Right renal pelvis (tissue), 4 donors: ENCODE data around the gene SFT2D2. TPM values are rescaled to one million over a fixed set of nuclear protein-coding genes. Genes with fewer than 3 reads are reported as not detected.

ENCODE experiments used
- DNase-seq, 4 donors: peaks; one replicate each; pipeline ENCODE4 v3.0.0-alpha.2; 2013; ENCODE audit warnings: low read depth in 4 of 4, low spot score in 3 of 4, missing footprints in 1 of 4
- polyA plus RNA-seq, 4 donors: library from polyadenylated mRNA; unstranded; fragments of 120-200 nt; gene quantifications; one replicate each; pipeline ENCODE4 v1.2.1, GENCODE V29; 2013; ENCODE audit not compliant: insufficient read length in 4 of 4

Gene SFT2D2
- polyA plus RNA-seq, 4 donors: 14.2 to 19.9 (median 17.4) TPM

DNA sequence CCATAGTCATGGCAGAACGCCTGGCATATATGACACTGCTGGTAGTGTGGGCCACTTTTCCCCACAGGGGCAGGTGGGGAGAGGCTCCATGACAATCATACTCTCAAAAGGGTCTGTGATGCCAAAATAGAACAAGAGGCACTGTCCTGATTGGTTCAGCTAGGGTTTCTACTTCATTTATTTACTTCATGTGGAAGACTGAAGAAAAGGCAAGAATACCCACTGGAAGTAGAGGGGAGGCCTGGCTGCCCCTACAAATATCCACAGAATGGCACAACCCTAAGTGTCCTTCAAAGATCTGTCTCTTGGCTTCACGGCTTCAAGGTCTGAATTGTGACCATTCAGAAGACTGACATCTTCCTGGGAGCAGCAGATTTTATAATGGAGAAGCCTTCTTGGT, 4.5 kb upstream of the SFT2D2 start:
- no peak for DNase-seq

DNA sequence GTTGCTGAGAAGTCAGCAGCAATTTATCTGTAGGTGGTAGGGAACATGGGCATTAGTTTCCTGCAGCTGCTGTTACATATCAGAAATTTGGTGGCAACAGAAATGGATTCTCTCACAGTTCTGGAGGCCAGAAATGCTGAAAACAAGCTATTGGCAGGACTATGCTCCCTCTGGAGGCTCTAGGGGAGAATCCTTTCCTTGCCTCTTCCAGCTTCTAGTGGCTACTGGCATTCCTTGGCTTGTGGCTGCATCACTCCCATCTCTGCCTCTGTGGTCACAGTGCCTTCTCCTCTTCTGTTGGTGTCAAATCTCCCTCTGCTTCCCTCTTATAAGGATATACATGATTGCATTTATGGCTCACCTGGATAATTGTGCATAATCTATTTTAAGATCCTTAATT, 2.5 kb upstream of the SFT2D2 start:
- no peak for DNase-seq

DNA sequence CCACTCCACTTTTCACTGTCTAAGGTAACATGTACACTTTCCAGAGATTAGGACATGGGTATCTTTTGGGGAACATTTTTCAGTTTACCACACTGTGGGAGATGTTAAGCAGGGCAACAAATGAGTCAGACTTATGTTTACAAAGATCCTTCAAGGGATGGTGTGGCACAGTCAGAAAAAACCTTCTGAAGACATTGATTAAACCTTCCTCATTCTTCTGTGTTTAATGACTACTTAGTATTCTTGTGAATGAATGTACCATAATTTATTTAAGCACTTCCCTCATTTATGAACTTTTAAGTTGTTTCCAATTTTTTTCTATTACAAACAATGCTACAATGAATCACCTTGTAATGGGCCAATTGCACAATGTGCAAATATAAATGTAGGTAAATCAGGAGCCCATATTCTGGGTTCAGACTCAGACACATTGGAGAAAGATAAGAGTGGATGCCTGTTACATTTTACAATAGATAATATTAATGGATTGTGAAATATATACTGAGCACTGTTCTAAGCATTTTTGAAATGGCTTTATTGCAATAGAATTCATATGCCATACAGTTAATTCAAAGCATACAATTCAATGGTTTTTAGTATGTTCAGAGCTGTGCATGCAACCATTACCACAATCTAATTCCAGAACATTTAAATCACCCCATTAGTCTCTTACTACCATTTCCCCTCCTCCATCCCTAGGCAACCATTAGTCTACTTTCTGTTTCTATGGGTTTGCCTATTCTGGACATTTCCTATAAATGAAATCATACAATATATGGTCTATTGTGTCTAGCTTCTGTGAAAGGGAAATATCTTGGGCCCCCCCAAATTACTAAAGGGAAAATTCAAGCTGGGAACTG, 1.9 kb upstream of the SFT2D2 start:
- DNase-seq: no peak

- DNase-seq: no peak
Observed at GRCh38 chr1:168224991-168225390, 813 bp upstream of the SFT2D2 start.

DNA sequence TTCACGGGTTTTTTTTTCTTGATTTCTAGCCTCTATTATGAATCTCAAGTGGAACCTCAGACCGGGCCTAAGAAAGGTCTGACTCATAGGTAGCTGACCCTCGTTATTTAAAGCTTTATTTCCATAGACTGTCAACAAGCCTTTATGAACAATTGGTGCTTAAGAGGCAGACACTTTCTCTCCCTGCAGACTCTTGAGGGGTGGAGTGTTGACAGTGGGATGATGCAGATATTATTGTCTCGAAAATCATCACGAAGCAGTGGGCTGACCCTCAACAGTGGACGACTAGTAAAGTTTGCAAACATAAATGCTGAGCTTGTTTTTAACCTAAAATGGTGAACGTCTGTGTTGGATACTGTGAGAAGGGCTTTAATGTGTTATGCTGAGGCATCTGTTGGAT, 1.8 kb downstream of the SFT2D2 start:
- DNase-seq: no peak

- no peak for DNase-seq
Observed at GRCh38 chr1:168229893-168230292, 4.1 kb downstream of the SFT2D2 start.

DNA sequence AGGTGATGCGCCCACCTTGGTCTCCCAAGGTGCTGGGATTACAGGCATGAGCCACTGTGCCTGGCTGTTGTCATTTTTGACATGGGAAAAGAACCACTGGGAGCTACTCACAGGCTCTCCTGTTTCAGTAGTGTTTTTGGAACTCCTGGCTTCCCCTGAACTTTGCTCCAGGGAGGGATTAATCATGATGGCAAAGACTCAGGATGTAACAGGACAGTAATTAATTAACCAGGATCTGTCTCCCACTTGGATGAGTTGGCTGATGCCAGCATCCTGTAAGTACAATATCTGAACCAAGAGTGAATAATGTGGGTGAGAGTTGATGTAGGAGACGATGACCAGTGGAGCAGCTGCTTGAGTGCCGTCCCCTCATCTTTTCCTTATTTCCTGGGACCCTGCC, 4.9 kb downstream of the SFT2D2 start:
- no peak for DNase-seq

GRCh38 chr1:168234846-168235547, 9.2 kb downstream of the SFT2D2 start:
- no peak for DNase-seq

DNA sequence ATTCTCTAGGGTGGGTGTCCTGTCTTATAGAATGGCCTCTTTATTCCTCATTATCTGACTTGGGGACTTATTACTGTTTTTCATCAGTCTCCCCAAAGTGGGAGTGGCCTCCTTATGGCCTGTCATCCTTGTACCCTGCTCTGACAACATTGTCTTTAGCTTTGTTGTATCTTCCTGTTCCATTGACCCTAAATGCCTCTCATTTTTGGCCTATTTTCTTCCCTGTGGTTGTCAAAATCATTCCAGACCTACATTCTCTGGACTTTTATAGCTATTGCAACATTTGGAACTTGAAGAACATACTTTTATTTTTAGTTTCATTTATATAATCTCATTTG, 9.7 kb downstream of the SFT2D2 start:
- no peak for DNase-seq

- DNase-seq: no peak
Observed at GRCh38 chr1:168235937-168236336, 10.1 kb downstream of the SFT2D2 start.

DNA sequence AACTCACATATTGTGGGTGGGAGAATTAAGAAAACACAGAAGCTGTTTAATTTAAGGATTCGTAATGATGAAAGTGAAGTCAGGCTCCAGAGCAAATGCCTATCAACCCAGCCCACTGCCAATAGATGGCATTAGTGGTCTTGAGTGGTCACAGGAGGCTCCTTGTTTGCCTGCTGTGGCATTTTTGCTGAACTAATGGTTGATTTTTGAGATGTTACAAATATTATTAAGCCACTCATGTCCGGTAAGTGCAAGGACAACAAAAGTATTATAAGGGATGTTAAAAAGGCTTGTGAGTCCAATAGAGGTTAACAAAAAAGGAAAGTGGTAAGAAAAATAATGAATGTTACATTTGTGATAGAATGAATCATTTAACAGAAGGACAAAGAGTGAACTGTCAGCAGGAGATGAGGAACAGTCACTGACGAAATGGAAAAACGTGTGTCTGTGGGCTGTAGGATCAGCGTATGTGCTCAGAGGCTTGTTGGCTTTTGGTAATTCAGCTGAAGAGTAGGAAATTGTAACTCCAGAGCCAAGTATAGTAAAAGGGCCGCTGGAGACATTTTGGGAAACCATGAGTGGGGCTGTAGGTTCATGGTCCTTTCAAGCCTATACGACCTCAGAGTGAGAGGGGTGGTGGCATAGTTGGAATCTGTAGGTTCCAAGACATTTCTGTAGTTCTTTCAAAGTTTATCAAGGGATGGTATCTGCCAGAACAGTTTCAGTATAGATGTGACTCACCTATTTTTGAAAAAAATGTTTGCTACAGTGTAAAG, 11.2 kb downstream of the SFT2D2 start:
- DNase-seq: no peak

GRCh38 chr1:168243198-168243597, 17.4 kb downstream of the SFT2D2 start:
- no peak for DNase-seq

DNA sequence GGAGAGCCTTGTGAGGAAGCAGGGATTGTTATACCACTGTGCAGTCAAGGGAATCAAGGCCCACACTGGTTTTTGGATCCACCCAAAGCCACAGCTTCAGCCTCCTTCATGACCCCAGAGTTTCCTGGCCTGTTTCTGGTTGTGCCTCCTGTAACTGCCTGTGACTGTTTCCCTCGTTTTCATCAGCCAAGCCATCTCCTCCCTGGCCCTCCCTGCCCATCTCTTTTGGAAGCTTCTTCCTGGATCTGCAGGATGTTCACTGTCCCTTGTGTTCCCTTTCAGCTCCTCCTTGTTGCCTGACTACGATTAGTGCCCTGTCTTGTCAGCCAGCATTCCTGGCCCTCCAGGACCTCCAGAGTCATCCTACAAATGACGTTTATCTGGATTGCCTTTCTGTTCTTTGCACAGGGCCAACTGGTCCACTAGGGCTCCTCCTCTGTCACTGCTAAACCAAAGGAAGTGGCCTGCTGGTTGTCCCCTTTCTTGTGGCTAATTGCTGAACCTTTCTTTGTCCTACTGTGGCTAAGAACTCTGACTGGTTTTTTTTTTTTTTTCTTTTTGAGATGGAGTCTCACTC, 17.9 kb downstream of the SFT2D2 start:
- DNase-seq: no peak

DNA sequence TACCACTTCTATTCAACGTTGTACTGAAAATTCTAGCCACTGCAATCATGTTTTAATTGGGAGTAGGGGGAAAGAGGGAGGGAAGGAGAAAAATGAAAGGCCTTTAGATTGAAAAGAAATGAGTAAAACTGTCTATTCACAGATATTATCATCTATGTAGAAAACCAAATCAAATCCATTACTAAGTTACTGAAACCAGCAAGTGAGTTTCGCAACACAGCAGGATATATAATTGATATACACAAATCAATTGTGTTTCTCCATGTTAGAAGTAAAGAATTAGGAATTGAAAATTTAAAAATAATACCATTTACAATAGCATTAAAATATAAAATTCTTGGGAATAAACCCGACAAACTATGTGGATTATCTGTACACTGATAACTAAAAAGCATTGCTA, 19.2 kb downstream of the SFT2D2 start:
- DNase-seq: no peak

GRCh38 chr1:168246506-168246905, 20.7 kb downstream of the SFT2D2 start:
- DNase-seq: no peak

- DNase-seq: no peak
Observed at GRCh38 chr1:168252204-168252733, 26.5 kb downstream of the SFT2D2 start.

DNA sequence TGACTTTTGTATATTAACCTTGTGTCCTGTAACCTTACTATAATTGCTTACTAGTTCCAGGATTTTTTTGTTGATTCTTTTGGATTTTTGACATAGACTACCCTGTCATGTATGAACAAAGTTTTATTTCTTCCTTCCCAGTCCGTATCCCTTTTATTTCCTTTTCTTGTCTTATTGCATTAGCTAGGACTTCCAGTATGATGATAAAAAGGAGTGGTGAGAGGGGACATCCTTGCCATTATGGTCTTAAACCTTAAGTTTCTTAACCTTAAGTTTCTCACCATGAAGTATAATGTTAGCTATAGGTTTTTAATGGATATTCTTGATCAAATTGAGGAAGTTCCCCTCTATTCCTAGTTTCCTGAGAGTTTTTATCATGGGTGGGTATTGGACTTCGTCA, 30.4 kb downstream of the SFT2D2 start:
- DNase-seq: no peak

DNA sequence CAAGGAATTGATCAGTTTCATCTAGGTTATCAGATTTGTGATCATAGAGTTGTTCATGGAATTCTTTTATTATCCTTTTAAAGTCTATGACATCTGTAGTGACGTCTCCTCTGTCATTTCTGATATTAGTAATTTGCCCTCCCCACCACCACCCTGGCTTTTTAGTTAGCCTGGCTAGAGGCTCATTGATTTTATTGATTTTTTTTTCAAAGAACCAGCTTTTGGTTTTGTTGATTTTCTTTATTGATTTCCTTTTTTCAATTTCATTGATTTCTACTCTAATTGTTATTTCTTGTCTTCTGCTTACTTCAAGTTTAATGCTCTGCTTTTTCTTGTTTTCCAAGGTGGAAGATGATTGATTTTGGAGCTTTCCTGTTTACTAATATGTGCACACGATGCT, 31.6 kb downstream of the SFT2D2 start:
- DNase-seq: no peak

GRCh38 chr1:168259567-168259966, 33.8 kb downstream of the SFT2D2 start:
- DNase-seq: no peak

DNA sequence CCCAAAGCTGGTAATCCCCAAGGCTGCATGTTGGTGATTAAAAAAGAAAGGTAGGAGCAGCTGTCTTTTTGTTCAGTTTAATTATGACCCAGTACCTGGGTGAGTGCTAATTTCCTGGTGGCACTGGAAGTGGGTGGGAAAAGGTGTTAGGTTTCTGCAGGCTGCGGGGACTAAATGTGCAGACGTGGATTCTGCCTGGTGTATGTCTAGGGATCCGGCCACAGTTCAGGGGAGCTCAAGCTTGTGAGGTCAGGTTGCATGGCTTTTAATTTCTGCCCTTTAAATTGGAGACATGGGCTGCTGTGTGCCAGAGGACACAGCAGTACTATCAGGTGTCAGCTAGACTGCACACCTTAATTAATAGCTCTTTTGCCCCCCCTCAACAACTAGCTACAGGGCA, 34.6 kb downstream of the SFT2D2 start:
- no peak for DNase-seq

DNA sequence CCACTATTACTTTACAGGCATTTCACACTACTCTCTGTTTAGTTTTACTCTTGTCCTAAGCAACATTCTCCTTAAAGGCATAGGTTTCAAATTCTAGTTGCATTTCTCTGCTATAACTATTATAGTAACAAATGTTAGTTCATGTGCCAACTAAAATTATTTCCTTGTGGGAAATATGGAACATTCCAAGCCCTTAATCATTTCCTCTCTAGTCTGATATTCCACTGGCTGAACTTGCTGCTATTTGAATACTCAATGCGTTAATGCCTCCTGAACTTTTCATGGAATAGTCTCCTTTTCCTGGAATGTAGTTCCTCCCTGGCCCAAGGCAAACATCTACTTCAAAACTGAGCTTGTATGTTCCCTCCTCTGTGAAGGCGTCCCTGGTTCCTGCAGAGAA, 35.6 kb downstream of the SFT2D2 start:
- DNase-seq: no peak
